Measurements from ENCODE around the gene PDE6B. TPM values are rescaled to one million over a fixed set of nuclear protein-coding genes. Genes with fewer than 3 reads are reported as not detected.

The PDE6B gene
- total and polyA plus RNA-seq, 10 donors = 4.4 to 19.8 (median 11.8) TPM

DNA sequence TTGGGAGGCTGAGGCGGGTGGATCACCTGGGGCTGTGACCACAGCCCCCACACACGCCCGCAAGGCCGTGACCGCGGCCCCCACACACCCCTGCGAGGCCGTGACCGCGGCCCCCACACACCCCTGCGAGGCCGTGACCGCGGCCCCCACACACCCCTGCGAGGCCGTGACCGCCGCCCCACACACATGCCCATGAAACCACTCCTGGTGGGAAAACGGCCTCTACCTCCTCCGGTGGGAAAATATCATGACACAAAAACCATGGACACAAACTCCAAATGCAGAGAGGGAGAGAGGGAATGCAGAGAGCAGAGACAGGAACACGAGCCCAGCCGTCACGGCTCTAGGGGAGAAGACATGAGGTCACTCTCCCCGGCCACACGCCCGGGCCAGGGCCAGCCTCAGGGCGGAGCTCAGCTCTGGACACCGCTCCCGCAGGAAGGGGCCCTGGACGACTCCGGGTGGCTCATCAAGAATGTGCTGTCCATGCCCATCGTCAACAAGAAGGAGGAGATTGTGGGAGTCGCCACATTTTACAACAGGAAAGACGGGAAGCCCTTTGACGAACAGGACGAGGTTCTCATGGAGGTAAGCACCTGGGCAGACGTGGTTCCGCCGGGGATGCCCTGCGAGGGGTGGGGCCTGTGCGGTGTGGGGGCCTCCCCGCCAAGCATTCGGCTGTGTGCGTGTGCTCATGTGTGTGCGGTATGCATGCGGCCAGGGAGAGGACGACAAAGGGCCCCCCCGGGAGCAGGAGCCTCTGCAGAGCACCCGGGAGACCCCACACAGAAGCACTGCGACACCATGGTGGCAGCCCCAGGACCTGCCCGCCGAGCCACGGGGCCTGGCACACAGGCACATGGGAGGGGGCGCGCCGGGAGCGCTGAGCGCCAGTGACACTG lies 31.3 kb downstream of the PDE6B start:
- DNase-seq = peak; percentile 71

DNA sequence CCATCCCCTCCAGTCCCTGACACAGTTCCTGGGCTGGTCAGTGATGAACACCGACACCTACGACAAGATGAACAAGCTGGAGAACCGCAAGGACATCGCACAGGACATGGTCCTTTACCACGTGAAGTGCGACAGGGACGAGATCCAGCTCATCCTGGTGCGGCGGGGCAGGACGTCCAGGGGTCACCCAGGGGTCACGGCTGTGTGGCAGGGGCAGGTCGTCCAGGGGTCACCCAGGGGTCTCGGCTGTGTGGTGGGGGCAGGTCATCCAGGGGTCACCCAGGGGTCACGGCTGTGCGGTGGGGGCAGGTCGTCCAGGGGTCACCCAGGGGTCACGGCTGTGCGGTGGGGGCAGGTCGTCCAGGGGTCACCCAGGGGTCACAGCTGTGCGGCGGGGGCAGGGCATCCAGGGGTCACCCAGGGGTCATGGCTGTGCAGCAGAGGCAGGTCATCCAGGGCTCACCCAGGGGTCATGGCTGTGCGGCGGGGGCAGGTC lies 32.0 kb downstream of the PDE6B start:
- H3K27me3 ChIP-seq (replicated peaks in 1 of 7) = peaks cover 0 to 11% (median 0%) of the 10 kb centered on the region in 7 donors

More for the DNA sequence above, 31.3 kb downstream of the PDE6B start:
- peaks cover 0 to 14% (median 0%) of the 10 kb centered on the region in 7 donors for H3K27me3 ChIP-seq (replicated peaks in 1 of 7)
- no peak overlapping the region for H3K27ac ChIP-seq
- H3K4me3 ChIP-seq = no peak overlapping the region
- no peaks in the 10 kb centered on the region for H3K9me3 ChIP-seq
- TF ChIP-seq CTCF (IDR thresholded peaks at IDR 0.05 in 8 of 11, conservative IDR thresholded peaks at IDR 0.05 in 3 of 11) (no peak), POLR2A (IDR thresholded peaks at IDR 0.05) (no peak), POLR2AphosphoS5 (IDR thresholded peaks at IDR 0.05) (no peak)
- no peaks in the 10 kb centered on the region for H3K4me1 ChIP-seq
- intact Hi-C loops (cut with DNase I; ENCODE audit: low total_unique reads) = no loop called here
- H3K36me3 ChIP-seq = peaks cover 0 to 5% (median 0%) of the 10 kb centered on the region in 6 donors
- WGBS, 5 donors = 77 to 81% (median 80%) methylated on average over 39 to 58 of the region's 58 CpGs

GRCh38 chr4:657834-658667 lies 32.7 kb downstream of the PDE6B start:
- intact Hi-C loops (cut with DNase I; ENCODE audit: low total_unique reads) = no loop called here
- Histone ChIP-seq H3K4me3 (no peak overlapping the region), H3K4me1 (peaks cover 2 to 7% (median 3%) of the 10 kb centered on the region in 6 donors), H3K36me3 (peaks cover 0 to 8% (median 0%) of the 10 kb centered on the region in 6 donors), H3K9me3 (no peaks in the 10 kb centered on the region), H3K27me3 (replicated peaks in 1 of 7) (peaks cover 0 to 11% (median 0%) of the 10 kb centered on the region in 7 donors), H3K27ac (no peak overlapping the region)
- DNase-seq = peak; percentile 68
- WGBS, 5 donors = 79 to 93% (median 85%) methylated on average over 12 to 27 of the region's 27 CpGs
- TF ChIP-seq POLR2A (IDR thresholded peaks at IDR 0.05) = no peak
- peak in 1 of 3 donors; percentile 16 for TF ChIP-seq POLR2AphosphoS5 (IDR thresholded peaks at IDR 0.05)

More for the DNA sequence above, 32.0 kb downstream of the PDE6B start:
- Histone ChIP-seq H3K4me3 (no peak overlapping the region), H3K27ac (no peak overlapping the region), H3K36me3 (peaks cover 0 to 8% (median 0%) of the 10 kb centered on the region in 6 donors), H3K4me1 (peaks cover 0 to under 1% (median 0%) of the 10 kb centered on the region in 6 donors), H3K9me3 (no peaks in the 10 kb centered on the region)
- 86 to 91% (median 87%) methylated on average over 6 to 23 of the region's 23 CpGs for WGBS, 5 donors
- intact Hi-C loops (cut with DNase I; ENCODE audit: low total_unique reads) = no loop called here
- no peak for DNase-seq
- TF ChIP-seq CTCF (IDR thresholded peaks at IDR 0.05 in 8 of 11, conservative IDR thresholded peaks at IDR 0.05 in 3 of 11) (no peak), POLR2A (IDR thresholded peaks at IDR 0.05) (no peak), POLR2AphosphoS5 (IDR thresholded peaks at IDR 0.05) (no peak)
